ENCODE results near the gene STAG3.

GRCh38 chr7:100141555-100141949 lies 36.2 kb upstream of the STAG3 start:
- TF ChIP-seq POLR2A (IDR thresholded peaks at IDR 0.05) (no peak), CTCF (IDR thresholded peaks at IDR 0.05) (no peak)

Data from prostate gland (tissue), 2 donors.